Spleen (tissue), 7 donors: Measurements from ENCODE around the gene ERH.

Experiments
- CTCF ChIP-seq, 11 experiments: fragments of 200-600 bp in 7 of 11; fragments of 450-650 bp in 4 of 11; sonication (generic) in 4 of 11; IDR thresholded peaks in 8 of 11; conservative IDR thresholded peaks in 3 of 11; 1 replicate in 7 of 11; 2 replicates in 4 of 11; pipeline versions ENCODE4 v1.4.0 to v1.8.0; 2016 to 2021; ENCODE audit warnings: antibody characterized with exemption in 11 of 11, inconsistent platforms in 4 of 11, mild to moderate bottlenecking in 1 of 11
- POLR2A ChIP-seq, 3 donors: fragments of 450-650 bp; IDR thresholded peaks; one replicate each; pipeline ENCODE4 v1.5.1; 2017; ENCODE audit warnings: antibody characterized with exemption in 3 of 3, mild to moderate bottlenecking in 1 of 3
- donor health status: DM: no; HTN: no; CAD: no; lungs with moderate emphysema.
- donor health status: DM: no; HTN: no; CAD: no.
- donor health status: DM: no; HTN: no; CAD: no.

- no peak for TF ChIP-seq CTCF (IDR thresholded peaks at IDR 0.05 in 8 of 11, conservative IDR thresholded peaks at IDR 0.05 in 3 of 11)
- TF ChIP-seq POLR2A (IDR thresholded peaks at IDR 0.05): no peak
Measured at GRCh38 chr14:69392481-69392880, 5.6 kb downstream of the ERH start.
